GM19468 (cell line): Measurements from ENCODE around the gene STXBP6.
"Not testable (repeated sequence)": the region's sequence is repeated elsewhere in the genome, so short reads cannot be mapped to it uniquely, and the experiment has no call there.

Experiments used
- ATAC-seq: cut with Tn5 transposase; IDR thresholded peaks from one replicate; pipeline ENCODE4 v1.9.1; 2021; ENCODE audit warnings: mild to moderate bottlenecking, moderate library complexity, moderate number of reproducible peaks; ENCODE audit not compliant: unreplicated experiment; ENCODE audit errors: extremely low read depth

Gene STXBP6

GRCh38 chr14:24964048-24964447 lies 85.9 kb downstream of the STXBP6 start:
- ATAC-seq: no peak

DNA sequence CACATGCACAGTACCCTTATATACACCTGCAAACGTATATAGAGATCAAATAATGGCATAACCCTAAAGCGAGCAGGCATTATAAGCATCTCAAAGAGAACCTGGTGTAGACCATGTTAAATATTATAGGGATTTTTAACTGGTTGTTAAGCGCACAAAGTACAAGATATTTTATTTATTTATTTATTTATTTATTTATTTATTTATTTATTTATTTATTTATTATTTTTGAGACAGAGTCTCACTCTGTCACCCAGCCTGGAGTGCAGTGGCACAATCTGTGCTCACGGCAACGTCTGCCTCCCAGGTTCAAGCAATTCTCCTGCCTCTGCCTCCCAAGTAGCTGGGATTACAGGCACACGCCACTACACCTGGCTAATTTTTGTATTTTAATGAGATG lies 87.8 kb downstream of the STXBP6 start:
- not testable (repeated sequence) for ATAC-seq

GRCh38 chr14:24960816-24961215 lies 89.1 kb downstream of the STXBP6 start:
- ATAC-seq: no peak

DNA sequence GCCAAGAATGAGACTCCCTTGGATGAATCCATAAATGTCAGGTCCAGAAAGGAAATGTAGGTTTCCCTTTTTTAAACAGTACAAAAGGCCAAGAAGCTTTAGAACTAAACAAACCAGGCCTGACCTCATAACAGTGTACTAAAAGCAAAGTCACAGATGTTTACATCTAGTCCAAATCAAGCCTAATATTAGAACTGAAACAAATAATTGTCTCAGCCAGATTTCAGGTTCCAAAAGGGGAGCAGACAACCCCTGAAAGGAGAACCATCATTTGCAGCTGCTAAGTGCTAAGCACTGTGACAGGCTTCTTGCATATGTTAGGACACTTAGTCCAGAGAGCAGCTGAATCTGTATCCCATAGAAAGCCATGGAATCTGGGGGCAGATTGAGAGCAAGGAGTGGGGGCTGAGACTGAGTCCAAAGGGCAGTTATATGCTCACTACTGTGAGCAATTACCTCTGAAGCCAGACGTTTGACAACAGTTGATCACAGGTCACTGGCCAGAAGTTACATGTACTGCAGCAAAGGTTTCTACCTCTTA lies 90.1 kb downstream of the STXBP6 start:
- peak; percentile 90 for ATAC-seq

- no peak for ATAC-seq
Observed at GRCh38 chr14:24958271-24958670, 91.7 kb downstream of the STXBP6 start.

DNA sequence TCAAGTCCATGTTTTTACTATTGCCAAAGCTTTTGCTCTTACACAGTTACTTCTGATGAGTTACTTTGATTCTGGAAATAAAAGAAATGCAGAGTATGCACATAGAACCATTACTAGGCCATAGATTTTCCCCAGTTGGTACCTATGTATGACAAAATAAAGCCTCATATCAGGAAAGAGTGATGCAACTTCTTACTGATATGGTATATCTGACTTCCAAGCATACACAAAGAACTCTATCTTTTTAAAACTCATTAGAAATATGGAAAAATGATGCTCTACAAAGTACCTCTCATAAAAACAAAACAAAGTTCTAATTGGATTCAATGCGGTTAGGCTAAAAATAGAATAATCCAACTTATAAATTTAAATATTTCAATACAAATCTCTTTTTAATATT lies 92.1 kb downstream of the STXBP6 start:
- ATAC-seq: no peak

DNA sequence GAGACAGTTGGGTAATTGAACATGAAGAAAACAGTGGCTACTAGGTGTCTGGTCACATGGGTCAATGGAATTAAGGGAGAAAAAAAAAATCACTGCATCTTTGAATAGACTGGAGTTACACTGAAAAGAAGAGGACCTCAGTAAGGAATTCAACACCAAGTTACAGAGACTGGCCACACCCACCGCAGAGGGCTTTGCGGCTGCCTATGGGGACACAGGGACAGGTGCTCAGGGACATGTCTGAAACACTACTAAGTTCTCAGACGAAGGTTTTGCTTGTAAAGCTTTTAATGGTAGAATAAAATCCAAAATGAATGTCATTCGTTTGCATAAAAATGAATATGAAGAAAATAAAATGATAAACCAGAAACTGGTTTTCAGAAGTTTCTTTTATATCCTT lies 93.8 kb downstream of the STXBP6 start:
- ATAC-seq: no peak

- ATAC-seq: no peak
Observed at GRCh38 chr14:24954700-24955037, 95.3 kb downstream of the STXBP6 start.

GRCh38 chr14:24954037-24954699 lies 95.8 kb downstream of the STXBP6 start:
- ATAC-seq: peak; percentile 73

DNA sequence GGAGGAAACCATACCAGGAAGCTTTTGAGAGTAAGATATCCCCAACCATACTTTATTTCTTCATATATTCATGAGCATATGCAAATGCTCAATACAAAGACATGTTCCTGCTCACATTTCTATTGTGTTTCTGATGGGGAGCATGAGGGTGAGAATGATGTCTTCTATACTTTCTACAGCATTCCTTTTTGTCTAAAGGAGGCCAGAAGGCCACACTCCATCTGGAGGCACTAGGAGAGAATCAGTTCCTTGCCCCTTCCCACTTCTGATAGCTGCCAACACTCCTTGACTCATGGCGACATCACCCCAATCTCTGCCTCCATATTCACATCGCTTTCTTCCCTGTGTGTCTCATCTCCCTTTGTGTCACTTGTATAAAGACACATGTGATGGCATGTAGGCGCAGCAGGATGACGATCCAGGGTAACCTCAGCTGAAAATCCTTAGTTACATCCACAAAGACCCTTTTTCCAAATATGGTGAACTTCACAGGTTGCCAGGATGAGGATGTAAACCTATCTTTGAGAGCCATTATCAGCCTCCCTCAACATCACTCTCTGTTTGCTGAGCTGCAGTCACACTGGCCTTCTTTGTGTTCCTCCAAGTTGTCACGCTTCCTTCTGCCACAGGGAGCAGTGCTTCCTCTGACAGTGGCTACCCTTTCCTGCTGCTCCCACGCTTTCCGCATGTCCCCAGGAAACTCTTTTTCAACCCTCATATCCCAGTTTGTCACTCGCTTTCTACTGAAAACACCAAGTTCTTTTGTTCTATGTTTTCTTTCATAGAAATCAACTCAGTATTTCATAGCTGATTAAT lies 96.9 kb downstream of the STXBP6 start:
- ATAC-seq: no peak

- no peak for ATAC-seq
Observed at GRCh38 chr14:24948261-24948847, 101.6 kb downstream of the STXBP6 start.

DNA sequence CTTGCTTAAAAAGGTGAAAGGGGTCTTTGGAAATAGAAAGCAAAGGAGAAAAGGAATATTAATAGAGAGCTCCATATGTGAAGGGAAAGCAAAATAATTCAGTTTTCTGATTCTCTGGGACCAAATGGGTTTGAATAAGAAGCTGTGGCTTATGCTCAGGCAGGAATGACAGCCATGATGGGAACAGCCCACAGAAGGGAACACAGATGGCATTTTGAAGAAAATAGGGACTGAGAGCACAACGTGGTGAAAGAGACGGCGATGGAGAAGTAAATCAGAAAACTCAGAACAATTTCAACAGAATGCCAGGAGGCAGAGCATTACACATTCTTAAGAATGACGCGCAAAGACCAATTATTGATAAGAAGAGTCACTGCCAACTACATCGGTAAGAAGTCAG lies 102.8 kb downstream of the STXBP6 start:
- no peak for ATAC-seq

GRCh38 chr14:24944800-24945199 lies 105.1 kb downstream of the STXBP6 start:
- ATAC-seq: no peak

GRCh38 chr14:24943024-24943423 lies 106.9 kb downstream of the STXBP6 start:
- no peak for ATAC-seq

DNA sequence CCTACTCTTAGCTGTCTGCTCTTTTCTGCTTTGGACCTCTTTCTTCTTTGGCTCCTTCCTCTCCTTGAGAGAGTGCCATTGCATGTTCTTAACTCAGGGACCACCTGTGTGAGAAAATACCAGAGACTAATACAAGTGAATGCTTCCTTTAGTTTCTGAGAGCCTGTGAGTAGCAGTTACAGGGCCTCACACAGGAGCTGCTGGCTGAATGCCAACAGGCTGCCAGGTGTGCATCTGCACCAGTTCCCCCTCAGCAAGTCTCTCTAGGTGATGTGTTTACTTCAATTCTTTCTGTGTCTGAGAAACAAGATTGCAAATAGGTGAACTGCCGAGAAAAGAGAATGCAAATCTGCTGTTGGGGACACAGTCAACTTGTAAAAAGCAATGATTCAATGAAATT lies 108.2 kb downstream of the STXBP6 start:
- peak; percentile 63 for ATAC-seq

DNA sequence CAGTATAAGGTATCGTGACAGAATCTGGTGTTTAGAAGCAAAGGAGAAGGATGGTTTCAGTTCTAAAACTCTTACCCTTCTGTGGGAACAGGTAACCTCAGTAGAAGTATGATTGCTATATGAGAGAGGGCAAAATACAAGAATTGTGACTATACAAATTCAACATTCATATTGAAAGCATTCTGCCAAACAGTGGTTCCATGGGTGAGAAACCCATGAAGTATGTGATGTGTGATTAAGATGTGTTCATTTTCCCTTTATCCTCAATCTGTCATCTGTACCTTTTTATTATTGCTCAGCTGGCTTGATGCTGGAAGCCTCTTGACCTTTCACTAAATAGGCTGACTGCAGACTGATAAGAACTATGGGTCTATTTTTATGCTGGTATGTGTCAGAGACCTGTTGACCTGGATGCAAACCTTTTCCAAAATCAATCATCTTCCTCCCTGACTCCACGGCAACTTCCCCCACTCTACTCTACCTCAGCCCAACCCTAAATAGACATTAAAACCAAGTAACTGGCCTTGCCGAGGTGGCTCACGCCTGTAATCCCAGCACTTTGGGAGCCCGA lies 109.6 kb downstream of the STXBP6 start:
- no peak for ATAC-seq

GRCh38 chr14:24938593-24938992 lies 111.4 kb downstream of the STXBP6 start:
- ATAC-seq: no peak

GRCh38 chr14:24937300-24937699 lies 112.6 kb downstream of the STXBP6 start:
- ATAC-seq: no peak

DNA sequence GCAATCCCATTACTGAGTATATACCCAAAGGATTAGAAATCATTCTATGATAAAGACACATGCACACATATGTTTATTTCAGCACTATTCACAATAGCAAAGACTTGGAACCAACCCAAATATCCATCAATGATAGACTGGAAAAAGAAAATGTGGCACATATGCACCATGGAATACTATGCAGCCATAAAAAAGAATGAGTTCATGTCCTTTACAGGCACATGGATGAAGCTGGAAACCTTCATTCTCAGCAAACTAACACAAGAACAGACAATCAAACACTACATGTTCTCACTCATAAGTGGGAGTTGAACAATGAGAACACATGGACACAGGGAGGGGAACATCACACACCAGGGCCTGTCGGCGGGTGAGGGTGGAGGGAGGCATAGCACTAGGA lies 113.2 kb downstream of the STXBP6 start:
- not testable (repeated sequence) for ATAC-seq

- ATAC-seq: no peak
Observed at GRCh38 chr14:24935796-24936195, 114.2 kb downstream of the STXBP6 start.

GRCh38 chr14:24928386-24928900 lies 121.5 kb downstream of the STXBP6 start:
- no peak for ATAC-seq
